IMR-90 (cell line): ENCODE data around the gene TGFB2. TPM values are rescaled to one million over a fixed set of nuclear protein-coding genes. Genes with fewer than 3 reads are reported as not detected.

Experiments used
- ATAC-seq: fragments of 200-7000 bp; cut with Tn5 transposase; 2 replicates; pipeline ENCODE4 v1.9.1; 2020; ENCODE audit warnings: low read depth, mild to moderate bottlenecking, moderate library complexity
- BruUV-seq: library from RNA; stranded (reverse); fragments of 400-500 nt; replicated peaks from 2 replicates; lab custom pipeline; 2021; lab: Mats Ljungman, UMichigan
- CTCF ChIA-PET: fragments of 300-600 bp; formaldehyde crosslinking; extraction: SDS; loops from one replicate; lab custom pipeline; 2021; ENCODE audit warnings: antibody characterized with exemption; lab: Yijun Ruan, JAX
- POLR2A ChIA-PET: fragments of 300-600 bp; sonication (Branson Sonifier 250); formaldehyde crosslinking; loops from one replicate; lab custom pipeline; 2022; ENCODE audit warnings: antibody characterized with exemption; ENCODE audit not compliant: unreplicated experiment; lab: Charles Lee
- DNase-seq: peaks from one replicate; pipeline ENCODE4 v3.0.0; 2013
- H2AFZ ChIP-seq: replicated peaks from 2 replicates; pipeline ENCODE3; 2013; ENCODE audit warnings: low read length, mild to moderate bottlenecking; ENCODE audit not compliant: poor library complexity
- H2AK5ac ChIP-seq: 2 replicates; pipeline ENCODE4 v1.6.1; 2013; ENCODE audit warnings: low read depth, low read length, inconsistent platforms
- H2AK9ac ChIP-seq: replicated peaks from 2 replicates; pipeline ENCODE3; 2013; ENCODE audit warnings: mild to moderate bottlenecking, low read depth, low read length, moderate library complexity; ENCODE audit not compliant: poor library complexity
- H2BK120ac ChIP-seq: 2 replicates; pipeline ENCODE4 v1.6.1; 2013; ENCODE audit warnings: low read depth, low read length, inconsistent platforms
- H2BK15ac ChIP-seq: 3 replicates; pipeline ENCODE4 v1.6.1; 2013; ENCODE audit warnings: low read depth, low read length, inconsistent platforms
- H2BK20ac ChIP-seq: 2 replicates; pipeline ENCODE4 v1.6.1; 2013; ENCODE audit warnings: low read depth, mild to moderate bottlenecking, inconsistent platforms, low read length, moderate library complexity
- H2BK5ac ChIP-seq: 2 replicates; pipeline ENCODE4 v1.6.1; 2013; ENCODE audit warnings: mild to moderate bottlenecking, low read depth, low read length, inconsistent platforms; ENCODE audit not compliant: poor library complexity, severe bottlenecking
- H3K14ac ChIP-seq: replicated peaks from 2 replicates; pipeline ENCODE4 v1.6.1; 2013; ENCODE audit warnings: low read depth, low read length, inconsistent platforms
- H3K18ac ChIP-seq: 2 replicates; pipeline ENCODE4 v1.6.1; 2013; ENCODE audit warnings: low read depth, low read length, control low read depth
- H3K23ac ChIP-seq: 2 replicates; pipeline ENCODE4 v1.6.1; 2013; ENCODE audit warnings: low read depth, low read length, inconsistent platforms
- H3K27ac ChIP-seq: 2 replicates; pipeline ENCODE4 v1.5.1; 2013; ENCODE audit warnings: mild to moderate bottlenecking, control low read depth, low read length; ENCODE audit not compliant: insufficient read depth
- H3K27me3 ChIP-seq: 2 replicates; pipeline ENCODE4 v1.6.1; 2013; ENCODE audit warnings: low read length; ENCODE audit not compliant: control insufficient read depth, insufficient read depth
- H3K36me3 ChIP-seq: 2 replicates; pipeline ENCODE4 v1.6.1; 2013; ENCODE audit warnings: low read length, mixed read lengths; ENCODE audit not compliant: control insufficient read depth, insufficient read depth
- H3K4ac ChIP-seq: 2 replicates; pipeline ENCODE4 v1.6.1; 2013; ENCODE audit warnings: low read depth, low read length, inconsistent platforms
- H3K4me1 ChIP-seq: 2 replicates; pipeline ENCODE4 v1.6.1; 2013; ENCODE audit warnings: low read length, mixed read lengths; ENCODE audit not compliant: control insufficient read depth, insufficient read depth
- H3K4me2 ChIP-seq: 2 replicates; pipeline ENCODE4 v1.6.1; 2013; ENCODE audit warnings: low read depth, mild to moderate bottlenecking, control low read depth, low read length, moderate library complexity
- H3K4me3 ChIP-seq: 2 replicates; pipeline ENCODE4 v1.5.1; 2013; ENCODE audit warnings: low read depth, mild to moderate bottlenecking, control low read depth, low read length, moderate library complexity; ENCODE audit not compliant: insufficient read depth
- H3K56ac ChIP-seq: 2 replicates; pipeline ENCODE4 v1.6.1; 2013; ENCODE audit warnings: low read length, inconsistent platforms; ENCODE audit not compliant: insufficient read depth; ENCODE audit errors: extremely low read depth
- H3K79me1 ChIP-seq, 2 experiments: 2 replicates each; pipeline ENCODE4 v1.6.1; 2013; ENCODE audit warnings: low read length in 2 of 2, inconsistent platforms in 1 of 2, low read depth in 1 of 2
- H3K9ac ChIP-seq: 2 replicates; pipeline ENCODE4 v1.6.1; 2013; ENCODE audit warnings: low read depth, low read length, control low read depth
- H3K9me1 ChIP-seq: 2 replicates; pipeline ENCODE4 v1.6.1; 2013; ENCODE audit warnings: low read length, inconsistent platforms; ENCODE audit not compliant: insufficient read depth
- H3K9me3 ChIP-seq: 2 replicates; pipeline ENCODE4 v1.6.1; 2013; ENCODE audit warnings: low read length; ENCODE audit not compliant: control insufficient read depth, insufficient read depth
- H4K20me1 ChIP-seq: 2 replicates; pipeline ENCODE4 v1.6.1; 2013; ENCODE audit warnings: low read length, inconsistent platforms; ENCODE audit not compliant: insufficient read depth
- H4K5ac ChIP-seq: 2 replicates; pipeline ENCODE4 v1.6.1; 2013; ENCODE audit warnings: mild to moderate bottlenecking, low read depth, low read length, control low read depth
- H4K8ac ChIP-seq, 2 experiments: 2 replicates each; pipeline ENCODE4 v1.6.1; 2013; ENCODE audit warnings: low read depth in 2 of 2, low read length in 2 of 2, control low read depth in 1 of 2, inconsistent platforms in 1 of 2
- H4K91ac ChIP-seq: 2 replicates; pipeline ENCODE4 v1.6.1; 2013; ENCODE audit warnings: low read depth, low read length, inconsistent platforms; ENCODE audit not compliant: insufficient read depth
- BHLHE40 ChIP-seq: fragments of 150-350 bp; IDR thresholded peaks from 2 replicates; pipeline ENCODE4 v1.6.1; 2016; ENCODE audit warnings: mild to moderate bottlenecking, low read depth, low read length
- CEBPB ChIP-seq: IDR thresholded peaks from 2 replicates; pipeline ENCODE4 v1.6.1; 2012; ENCODE audit warnings: low read depth, low read length, improper control_type of control experiment
- CHD1 ChIP-seq: IDR thresholded peaks from 2 replicates; pipeline ENCODE4 v1.6.1; 2012; ENCODE audit warnings: low read depth, low read length, improper control_type of control experiment
- FOS ChIP-seq: fragments of 150-350 bp; IDR thresholded peaks from 2 replicates; pipeline ENCODE4 v1.6.1; 2016; ENCODE audit warnings: low read depth, low read length
- MAFK ChIP-seq: IDR thresholded peaks from 2 replicates; pipeline ENCODE4 v1.6.1; 2012; ENCODE audit warnings: low read depth, low read length, improper control_type of control experiment
- MAZ ChIP-seq: IDR thresholded peaks from 2 replicates; pipeline ENCODE4 v1.6.1; 2012; ENCODE audit warnings: low read depth, mild to moderate bottlenecking, low read length, improper control_type of control experiment, moderate library complexity, borderline replicate concordance
- MXI1 ChIP-seq: IDR thresholded peaks from 2 replicates; pipeline ENCODE4 v1.6.1; 2012; ENCODE audit warnings: low read depth, mild to moderate bottlenecking, low read length, moderate library complexity, borderline replicate concordance
- NFE2L2 ChIP-seq: fragments of 150-350 bp; IDR thresholded peaks from 2 replicates; pipeline ENCODE4 v1.6.1; 2016; ENCODE audit warnings: low read depth, mild to moderate bottlenecking, low read length
- POLR2A ChIP-seq: IDR thresholded peaks from 2 replicates; pipeline ENCODE4 v1.6.1; 2012; ENCODE audit warnings: mild to moderate bottlenecking, low read depth, low read length
- RAD21 ChIP-seq: IDR thresholded peaks from 2 replicates; pipeline ENCODE4 v1.6.1; 2012; ENCODE audit warnings: low read length, improper control_type of control experiment
- RCOR1 ChIP-seq: IDR thresholded peaks from 2 replicates; pipeline ENCODE4 v1.6.1; 2012; ENCODE audit warnings: mild to moderate bottlenecking, low read length, improper control_type of control experiment; ENCODE audit not compliant: insufficient replicate concordance
- RFX5 ChIP-seq: IDR thresholded peaks from 2 replicates; pipeline ENCODE4 v1.8.0; 2012; ENCODE audit warnings: low read depth, mild to moderate bottlenecking, low read length, moderate library complexity
- SMC3 ChIP-seq: fragments of 150-350 bp; IDR thresholded peaks from 2 replicates; pipeline ENCODE4 v1.6.1; 2016; ENCODE audit warnings: low read depth, mild to moderate bottlenecking, antibody characterized with exemption, low read length, moderate library complexity
- USF2 ChIP-seq: fragments of 150-350 bp; IDR thresholded peaks from 2 replicates; pipeline ENCODE4 v1.6.1; 2017; ENCODE audit warnings: mild to moderate bottlenecking, antibody characterized with exemption, low read length, low read depth
- WGBS, 2 experiments: methylation state at CpG; one replicate each; pipeline versions ENCODE4 v1.1.5 to v1.1.7; 2013; ENCODE audit warnings: missing lambda C conversion rate in 2 of 2; ENCODE audit not compliant: insufficient read length in 1 of 2; ENCODE audit errors: extremely low coverage in 2 of 2; 5-methylcytosine and 5-hydroxymethylcytosine counted together
- dilution Hi-C: fragments of 300-500 bp; cut with HindIII; formaldehyde crosslinking; loops from one replicate; pipeline ENCODE4 v1.14.3; 2018; ENCODE audit warnings: low sequenced_read_pairs; ENCODE audit not compliant: unreplicated experiment
- in situ Hi-C: fragments of 300-500 bp; cut with MboI; formaldehyde crosslinking; loops from 3 replicates; pipeline ENCODE4 v1.14.3; 2019; ENCODE audit warnings: low sequenced_read_pairs, inconsistent platforms, mixed read lengths
- intact Hi-C: fragments of 100-400 bp; cut with micrococcal nuclease; formaldehyde crosslinking; loops from 2 replicates; pipeline ENCODE4 v1.10.0; 2022
- polyA plus RNA-seq, 3 experiments: library from polyadenylated mRNA; depleted of rRNA; stranded (reverse); fragments of >200 nt; gene quantifications; 2 replicates each; pipeline ENCODE4 v1.2.3, GENCODE V29; 2012; ENCODE audit warnings: low replicate concordance in 1 of 3
- total RNA-seq: library from RNA; depleted of rRNA; stranded (reverse); fragments of >200 nt; gene quantifications from 2 replicates; pipeline ENCODE4 v1.2.3, GENCODE V29; 2012
- TF ChIP-seq, protein P1 (sequence below): conservative IDR thresholded peaks from 2 replicates; pipeline ENCODE4 v1.5.1; 2012; ENCODE audit warnings: mild to moderate bottlenecking, low read depth, low read length, improper control_type of control experiment
- TF ChIP-seq, protein P2 (sequence below): fragments of 150-350 bp; IDR thresholded peaks from 2 replicates; pipeline ENCODE4 v1.6.1; 2016; ENCODE audit warnings: low read depth, mild to moderate bottlenecking, low read length, moderate library complexity, borderline replicate concordance

Gene TGFB2
- total and polyA plus RNA-seq, 2 of the 4 experiments (the other 2 are of a cell fraction) = 3.7 to 3.8 TPM

DNA sequence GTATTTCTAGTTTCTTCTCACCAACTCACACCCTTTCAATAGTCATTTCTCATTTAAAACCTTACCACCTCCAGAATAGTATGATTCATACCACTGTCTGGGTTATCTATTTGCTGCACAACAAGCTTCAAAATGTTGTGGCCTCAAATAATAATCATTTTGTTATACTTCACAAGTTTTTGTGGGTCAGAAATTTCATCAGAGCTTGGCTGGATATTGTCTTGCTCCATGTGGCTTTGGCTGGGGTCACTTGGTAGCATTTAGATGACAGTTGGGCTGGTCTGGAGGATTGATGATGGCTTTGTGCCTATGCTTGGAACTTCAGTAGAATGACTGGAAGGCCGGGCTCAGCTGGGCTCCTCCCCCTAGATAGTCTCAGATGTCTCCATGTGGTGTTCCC, 66.0 kb downstream of the TGFB2 start:
- Histone ChIP-seq H2BK120ac (no peak overlapping the region), H3K27ac (no peak overlapping the region), H2AK9ac (no peak overlapping the region), H3K79me1 (0 out of 4 replicates have a peak, but pooled peaks cover 0 to 4% of the 10 kb centered on the region in 2 experiments), H3K27me3 (no peaks in the 10 kb centered on the region), H3K9me3 (no peaks in the 10 kb centered on the region), H2AFZ (no peak overlapping the region), H3K9me1 (no peaks in the 10 kb centered on the region), H4K5ac (no peak overlapping the region), H4K91ac (no peak overlapping the region), H4K20me1 (no peaks in the 10 kb centered on the region), H2BK15ac (no peak overlapping the region), H3K23ac (no peak overlapping the region), H3K4me3 (no peak overlapping the region), H3K4me1 (peaks cover 1% of the 10 kb centered on the region; the same call in 1 of the 2 replicates), H3K56ac (no peak overlapping the region), H3K14ac (no peak overlapping the region), H2AK5ac (no peak overlapping the region), H3K18ac (no peak overlapping the region), H3K36me3 (peaks cover 6% of the 10 kb centered on the region), H2BK5ac (no peak overlapping the region), H2BK20ac (no peak overlapping the region), H3K9ac (no peak overlapping the region), H3K4me2 (no peak overlapping the region), H3K4ac (no peak overlapping the region), H4K8ac (no peak overlapping the region)
- POLR2A ChIA-PET = no interaction called here
- in situ Hi-C loops = no loop called here
- CTCF ChIA-PET = no interaction called here
- ATAC-seq (no peak), DNase-seq (no peak)
- no TSS peak for BruUV-seq
- intact Hi-C loops = no loop called here
- TF ChIP-seq, protein P1, sequence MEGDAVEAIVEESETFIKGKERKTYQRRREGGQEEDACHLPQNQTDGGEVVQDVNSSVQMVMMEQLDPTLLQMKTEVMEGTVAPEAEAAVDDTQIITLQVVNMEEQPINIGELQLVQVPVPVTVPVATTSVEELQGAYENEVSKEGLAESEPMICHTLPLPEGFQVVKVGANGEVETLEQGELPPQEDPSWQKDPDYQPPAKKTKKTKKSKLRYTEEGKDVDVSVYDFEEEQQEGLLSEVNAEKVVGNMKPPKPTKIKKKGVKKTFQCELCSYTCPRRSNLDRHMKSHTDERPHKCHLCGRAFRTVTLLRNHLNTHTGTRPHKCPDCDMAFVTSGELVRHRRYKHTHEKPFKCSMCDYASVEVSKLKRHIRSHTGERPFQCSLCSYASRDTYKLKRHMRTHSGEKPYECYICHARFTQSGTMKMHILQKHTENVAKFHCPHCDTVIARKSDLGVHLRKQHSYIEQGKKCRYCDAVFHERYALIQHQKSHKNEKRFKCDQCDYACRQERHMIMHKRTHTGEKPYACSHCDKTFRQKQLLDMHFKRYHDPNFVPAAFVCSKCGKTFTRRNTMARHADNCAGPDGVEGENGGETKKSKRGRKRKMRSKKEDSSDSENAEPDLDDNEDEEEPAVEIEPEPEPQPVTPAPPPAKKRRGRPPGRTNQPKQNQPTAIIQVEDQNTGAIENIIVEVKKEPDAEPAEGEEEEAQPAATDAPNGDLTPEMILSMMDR = no peak
- no peak for TF ChIP-seq RCOR1
- no peak for TF ChIP-seq CEBPB
- TF ChIP-seq, protein P2, sequence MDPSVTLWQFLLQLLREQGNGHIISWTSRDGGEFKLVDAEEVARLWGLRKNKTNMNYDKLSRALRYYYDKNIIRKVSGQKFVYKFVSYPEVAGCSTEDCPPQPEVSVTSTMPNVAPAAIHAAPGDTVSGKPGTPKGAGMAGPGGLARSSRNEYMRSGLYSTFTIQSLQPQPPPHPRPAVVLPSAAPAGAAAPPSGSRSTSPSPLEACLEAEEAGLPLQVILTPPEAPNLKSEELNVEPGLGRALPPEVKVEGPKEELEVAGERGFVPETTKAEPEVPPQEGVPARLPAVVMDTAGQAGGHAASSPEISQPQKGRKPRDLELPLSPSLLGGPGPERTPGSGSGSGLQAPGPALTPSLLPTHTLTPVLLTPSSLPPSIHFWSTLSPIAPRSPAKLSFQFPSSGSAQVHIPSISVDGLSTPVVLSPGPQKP = no peak
- TF ChIP-seq USF2 = no peak
- no peak for TF ChIP-seq POLR2A
- TF ChIP-seq FOS = no peak
- no peak for TF ChIP-seq BHLHE40
- TF ChIP-seq RAD21 = no peak
- TF ChIP-seq MAFK = no peak
- TF ChIP-seq CHD1 = no peak
- TF ChIP-seq MXI1 = no peak
- TF ChIP-seq RFX5 = no peak
- TF ChIP-seq NFE2L2 = no peak
- TF ChIP-seq SMC3 = no peak
- TF ChIP-seq MAZ = no peak
- dilution Hi-C loops = no loop called here
- WGBS, 2 experiments = no CpG with 5 or more reads among the region's 1 CpG
